Activated CD4-positive, alpha-beta T cell treated with anti-CD3 and anti-CD28 coated beads, Interleukin-2, amount 50 U/mL, for 24 hours (primary cell): ENCODE data around the gene RAB3IL1.

Source experiments
- DNase-seq, 2 donors: peaks; one replicate each; pipeline ENCODE4 v3.0.0-alpha.2; 2020; ENCODE audit warnings: low read depth in 1 of 2, low spot score in 1 of 2

The RAB3IL1 gene

DNA sequence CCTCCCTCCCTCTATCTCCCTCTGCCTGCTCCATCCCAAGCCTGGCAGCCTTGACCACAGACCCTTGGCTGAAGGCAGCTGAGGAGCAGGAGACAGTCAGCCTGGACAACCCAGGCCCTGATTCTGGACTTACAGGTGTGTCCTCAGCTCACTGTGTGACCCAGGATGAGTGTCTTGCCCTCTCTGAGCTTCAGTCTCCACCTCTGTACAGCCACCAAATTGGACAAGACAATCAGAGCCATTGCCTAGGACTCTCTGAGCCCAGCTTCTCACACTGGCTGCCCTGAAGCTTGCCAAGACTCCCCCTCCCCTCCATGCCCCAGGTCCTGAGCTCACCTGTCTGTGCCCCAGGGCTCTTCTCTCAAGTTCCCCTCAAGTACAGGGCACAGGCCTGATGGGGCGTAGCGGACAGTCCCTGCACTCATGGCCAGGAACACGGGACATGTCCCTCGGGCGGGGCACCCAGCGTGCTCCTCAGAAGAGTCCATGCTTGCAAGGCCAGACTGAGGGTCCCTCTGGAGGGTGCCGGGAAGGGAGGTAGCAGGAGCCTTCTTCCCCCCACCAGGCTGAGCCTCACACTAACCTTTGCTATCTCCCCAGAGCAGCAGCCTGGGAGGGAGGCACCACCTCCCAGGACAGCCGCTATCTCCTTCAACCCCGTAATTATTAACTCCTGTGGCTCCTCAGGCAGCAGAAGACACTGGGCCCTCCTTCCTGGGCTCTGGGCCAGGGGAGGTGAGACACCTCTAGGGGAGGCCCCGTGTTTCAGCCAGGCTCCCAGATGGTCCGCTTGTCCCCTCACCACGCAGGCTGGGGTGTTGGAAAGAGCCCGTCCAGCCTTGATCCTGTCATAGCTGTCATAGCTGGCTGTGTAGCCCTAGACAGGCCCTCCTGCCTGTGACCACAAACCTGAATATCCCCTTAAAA is 2.6 kb upstream of the RAB3IL1 start:
- DNase-seq: no peak

DNA sequence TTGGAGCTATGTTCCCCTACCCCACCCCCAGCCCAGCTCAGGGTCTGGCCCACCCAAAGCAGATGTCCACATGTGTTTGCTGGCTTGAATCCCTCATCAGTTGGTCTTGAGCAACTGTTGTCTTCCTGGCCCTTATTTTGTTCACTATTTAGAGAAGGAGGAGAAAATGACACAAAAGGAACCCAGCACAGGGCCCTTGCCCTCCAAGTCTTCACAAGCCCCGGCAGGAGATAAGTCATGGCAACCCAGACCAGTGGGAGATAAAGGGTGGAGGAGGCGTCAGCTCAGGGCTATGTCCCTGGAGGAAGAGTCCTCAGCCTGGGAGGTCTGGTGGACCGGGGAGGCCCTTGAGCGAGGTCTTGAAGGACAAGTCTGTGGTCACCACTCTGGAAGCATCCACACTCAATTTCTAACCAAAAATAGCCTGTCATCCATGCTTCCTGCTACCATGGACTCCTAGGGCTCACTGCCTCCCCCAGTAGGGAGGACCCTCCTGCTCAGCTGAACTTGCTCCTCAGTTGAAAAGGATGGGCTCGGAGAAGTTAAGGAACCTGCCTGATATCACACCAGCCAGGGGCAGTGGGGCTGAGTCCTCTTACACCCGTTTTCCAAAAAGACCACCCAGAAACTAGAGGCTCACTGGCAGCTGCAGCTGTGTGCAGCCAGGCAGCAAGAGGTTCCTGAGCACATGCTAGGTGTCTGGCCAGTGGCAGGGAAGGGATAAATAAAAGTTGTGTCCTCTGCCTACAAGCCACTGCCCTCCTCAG is 1.8 kb upstream of the RAB3IL1 start:
- no peak for DNase-seq

DNA sequence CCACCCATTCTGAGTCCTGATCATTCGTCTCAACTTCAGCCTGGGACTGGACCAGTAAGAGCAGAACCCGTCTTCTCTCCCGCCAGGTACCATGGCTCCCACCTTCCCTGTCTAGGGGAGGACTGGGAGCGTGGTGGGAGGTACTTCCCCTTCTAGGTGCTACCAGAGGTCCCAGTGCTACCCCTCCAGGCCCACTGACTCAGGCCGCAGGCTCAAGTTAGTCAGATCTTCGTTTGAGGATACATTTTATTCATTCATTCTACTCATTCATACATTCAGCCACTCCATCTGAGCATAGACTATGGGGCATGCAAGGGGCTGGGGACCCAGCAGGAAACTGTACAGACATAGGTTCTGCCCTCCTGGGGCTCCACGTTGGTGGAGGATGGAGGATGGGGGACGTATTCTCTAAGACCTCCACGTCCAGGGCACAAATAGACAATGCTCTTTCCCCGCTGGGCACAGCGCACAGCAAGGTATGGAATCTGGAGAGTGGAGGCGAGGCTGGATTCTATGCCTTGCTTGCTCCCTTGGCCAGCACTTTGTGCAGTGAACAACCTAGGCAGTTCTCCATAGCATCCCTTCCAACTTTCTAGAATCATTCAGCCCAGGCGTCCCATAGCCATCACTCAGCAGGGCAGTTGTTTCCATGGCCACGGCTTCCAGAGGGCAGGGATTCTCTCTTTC is 1.0 kb upstream of the RAB3IL1 start:
- no peak for DNase-seq

DNA sequence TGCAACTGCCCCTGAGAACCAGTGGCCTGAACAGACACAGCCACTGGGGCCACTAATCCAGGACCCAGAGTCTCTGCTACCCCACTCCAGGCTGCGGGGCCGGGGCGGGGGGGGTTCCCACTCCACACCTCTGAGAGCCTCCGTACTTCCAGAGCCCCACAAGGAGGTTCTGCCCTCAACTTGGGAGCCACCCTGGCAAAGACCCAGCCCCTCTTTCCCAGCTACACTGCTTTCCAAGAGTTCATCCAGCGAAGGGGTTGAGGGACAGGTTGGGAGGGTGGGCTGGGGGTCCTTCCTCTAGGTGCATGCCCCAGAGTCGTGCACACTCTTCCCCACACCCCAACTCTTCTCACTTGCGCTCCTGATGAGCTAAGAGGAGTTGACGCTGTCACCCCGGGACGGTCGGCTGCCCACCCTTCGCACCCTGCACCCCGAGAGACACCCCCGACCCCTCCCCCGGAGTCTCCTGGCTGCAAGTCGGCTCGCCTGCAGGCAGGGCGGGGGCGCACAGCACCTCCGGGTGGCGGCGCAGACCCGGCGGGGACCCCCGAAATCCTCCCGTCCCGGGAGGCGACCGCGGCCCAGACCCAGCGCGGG is 531 bp downstream of the RAB3IL1 start:
- DNase-seq: no peak

DNA sequence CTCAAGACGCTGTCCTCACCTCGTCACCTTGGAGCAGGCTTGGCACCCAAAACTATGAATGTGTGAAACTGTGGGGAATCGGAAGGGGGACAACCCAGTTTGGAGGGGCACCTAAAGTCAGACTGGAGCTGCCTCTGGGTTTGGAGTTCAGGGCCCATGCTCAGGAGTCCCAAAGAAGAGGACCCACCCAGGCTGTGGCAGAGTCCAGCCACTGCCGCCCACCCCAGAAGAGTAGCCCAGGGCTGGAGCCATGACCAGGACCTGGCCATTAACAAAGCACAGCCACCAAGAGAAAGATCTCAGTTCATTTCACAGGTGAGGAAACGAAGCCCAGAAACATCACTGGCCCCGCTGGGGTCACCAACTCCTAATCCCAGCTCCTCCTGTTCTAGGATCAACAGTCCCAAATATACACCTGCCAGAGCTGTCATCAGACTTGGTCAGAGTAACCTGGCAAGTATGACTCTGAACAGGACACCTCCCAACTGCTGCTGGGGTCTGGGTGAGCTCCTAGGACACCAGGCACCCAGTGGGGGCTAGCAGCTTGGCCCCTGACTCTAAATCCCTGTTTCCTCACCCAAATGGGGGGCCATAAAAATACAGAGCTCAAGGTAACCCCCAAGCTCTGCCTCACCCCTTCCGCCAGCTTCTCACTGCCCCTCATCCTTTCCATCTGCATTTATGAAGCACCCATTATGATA is 2.7 kb downstream of the RAB3IL1 start:
- no peak for DNase-seq

DNA sequence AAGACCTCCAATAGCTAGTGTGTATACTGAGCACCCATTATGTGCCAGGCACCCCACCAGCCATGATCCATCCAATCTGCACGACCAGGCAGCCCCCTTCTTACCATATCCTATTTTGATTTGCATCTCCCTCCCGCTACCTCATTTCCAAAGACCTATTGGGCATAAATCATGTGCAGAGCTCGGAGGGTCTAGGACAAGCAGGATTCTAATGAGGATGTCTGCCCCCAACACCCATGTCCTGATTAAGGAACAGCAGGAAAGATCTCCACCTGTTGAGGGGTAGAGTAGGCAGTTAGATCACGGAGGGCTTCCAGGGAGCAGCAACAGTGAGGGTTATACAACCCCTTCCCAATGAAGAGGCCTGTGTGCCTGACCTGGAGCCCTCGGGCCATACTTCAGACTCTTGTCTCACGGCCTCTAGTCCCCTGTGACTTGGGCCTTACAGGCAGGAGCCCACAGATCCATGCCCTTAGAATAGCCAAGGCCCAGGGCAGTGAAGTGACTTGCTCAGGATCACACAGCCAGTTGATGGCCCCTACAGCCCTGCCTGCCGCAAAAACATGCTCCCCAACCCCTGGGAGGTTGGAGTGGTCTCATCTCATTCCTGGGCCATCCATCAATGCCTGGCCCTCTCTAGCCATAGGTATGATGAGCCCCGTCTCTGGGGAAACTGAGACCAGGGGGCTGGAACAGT is 3.5 kb downstream of the RAB3IL1 start:
- DNase-seq: no peak

DNA sequence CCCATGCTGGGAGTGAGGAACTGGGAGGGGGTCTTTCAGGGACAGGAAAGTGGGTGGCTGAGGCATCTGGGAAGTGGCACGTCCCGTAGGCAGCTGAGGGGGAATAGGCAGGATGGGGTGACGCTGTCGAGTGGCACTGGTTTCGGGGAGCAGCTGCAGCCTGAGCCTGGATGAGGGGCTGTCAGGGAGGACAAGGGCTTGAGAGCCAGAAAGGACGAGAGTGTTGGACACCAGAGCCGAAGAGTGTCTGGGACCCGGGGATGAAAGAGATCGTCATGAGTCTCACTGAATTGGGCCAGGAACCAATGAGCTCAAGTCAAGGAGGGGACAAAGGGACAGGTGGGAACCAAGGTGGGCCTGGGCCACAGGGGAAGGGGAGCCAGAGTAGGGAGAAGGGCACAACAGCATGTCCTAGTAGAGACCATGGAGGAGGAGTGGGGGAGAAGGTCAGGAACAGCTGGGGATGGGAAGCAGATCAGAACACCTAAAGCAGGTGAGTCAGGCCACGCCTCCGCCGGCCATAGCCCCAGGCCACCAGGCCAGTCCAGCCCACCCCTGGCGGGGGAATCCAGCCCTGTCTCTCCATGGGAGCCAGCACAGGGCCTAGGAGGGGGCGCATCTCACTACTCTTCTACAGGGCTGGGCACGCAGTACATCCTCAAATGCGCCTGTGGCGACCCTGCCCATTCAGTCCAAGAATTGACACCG is 4.2 kb downstream of the RAB3IL1 start:
- no peak for DNase-seq

DNA sequence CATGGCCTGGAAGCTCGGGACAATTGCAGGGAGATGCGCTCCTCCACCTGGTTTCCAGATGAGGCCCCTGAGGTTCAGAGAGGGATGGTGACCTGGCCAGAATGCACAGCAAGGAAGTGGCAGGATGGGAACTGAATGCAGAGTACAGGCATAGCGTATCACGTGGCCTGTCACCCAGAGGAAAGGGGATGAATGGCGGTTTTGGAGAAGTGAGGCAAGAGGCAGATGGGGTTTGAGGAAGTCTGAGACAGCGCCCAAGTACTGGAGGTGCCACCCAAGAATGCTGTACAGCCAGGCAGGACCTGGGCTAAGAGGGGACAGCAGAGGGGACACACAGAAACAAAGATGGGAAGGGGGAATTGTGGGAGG is 4.9 kb downstream of the RAB3IL1 start:
- no peak for DNase-seq

DNA sequence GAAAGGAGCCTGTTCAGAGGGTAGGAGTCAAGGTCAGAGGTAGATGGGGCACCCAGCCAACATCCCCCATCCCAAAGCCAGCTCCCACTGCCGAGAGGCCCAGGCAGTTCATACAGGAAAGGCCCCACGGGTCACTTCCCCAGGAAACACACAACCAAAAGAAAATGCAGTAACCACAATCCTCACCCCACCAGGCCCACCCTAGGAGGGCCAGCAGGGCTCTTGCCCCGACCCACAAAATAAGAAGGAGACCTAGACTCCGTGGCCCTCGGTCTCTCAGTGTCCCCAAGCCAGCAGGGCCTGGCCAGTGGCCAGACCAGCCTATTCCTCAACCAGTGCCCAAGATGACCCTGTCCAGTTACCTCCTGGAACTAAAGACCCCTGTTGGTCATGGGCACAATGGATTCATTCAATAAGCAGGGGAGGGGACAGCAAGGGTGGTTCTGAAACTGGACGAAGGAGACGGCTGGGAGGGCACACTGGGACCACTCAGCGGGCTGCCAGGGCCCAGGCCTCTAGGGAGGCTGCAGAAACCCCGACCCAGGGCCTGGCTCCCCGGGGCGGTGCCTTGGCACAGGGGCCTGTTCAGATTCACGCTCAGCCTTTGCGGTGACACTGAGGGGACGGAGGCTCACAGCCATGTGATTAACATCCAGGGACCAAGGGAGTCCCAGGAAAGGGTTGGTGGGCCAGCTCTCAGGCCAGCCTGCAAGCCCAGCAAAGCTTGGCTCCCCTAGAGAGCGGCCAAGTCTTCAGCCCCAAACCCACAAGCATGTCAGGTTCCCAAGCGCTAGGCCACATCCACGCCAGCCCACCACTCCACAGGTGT is 5.5 kb downstream of the RAB3IL1 start:
- DNase-seq: no peak

DNA sequence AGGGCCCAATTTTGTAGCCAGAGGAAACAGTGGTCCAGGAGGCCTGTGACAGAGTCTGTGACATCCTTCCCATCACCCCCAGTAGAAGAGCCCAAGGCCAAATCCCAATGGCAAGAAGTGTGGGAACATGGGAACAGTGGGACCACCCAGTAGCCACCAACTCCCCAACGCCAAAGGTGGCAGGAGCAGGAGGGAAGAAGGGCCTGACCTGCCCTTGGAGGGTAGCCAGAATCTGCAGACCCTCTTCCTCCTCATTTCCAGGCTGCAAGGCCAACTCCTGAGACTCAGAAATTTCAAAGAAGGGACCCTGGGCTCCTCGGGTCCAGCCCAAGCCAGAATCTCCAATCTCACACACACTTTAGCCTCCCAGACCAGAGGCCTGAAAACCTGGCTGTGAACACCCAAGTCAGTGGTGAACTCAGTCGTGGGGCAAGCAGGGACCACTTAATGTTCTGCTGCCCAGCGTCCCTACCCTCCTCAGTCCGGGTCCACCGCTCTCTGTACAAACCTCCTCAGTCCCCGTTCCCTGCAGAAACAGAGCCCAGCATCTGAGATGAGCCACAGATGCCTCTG is 6.2 kb downstream of the RAB3IL1 start:
- no peak for DNase-seq

DNA sequence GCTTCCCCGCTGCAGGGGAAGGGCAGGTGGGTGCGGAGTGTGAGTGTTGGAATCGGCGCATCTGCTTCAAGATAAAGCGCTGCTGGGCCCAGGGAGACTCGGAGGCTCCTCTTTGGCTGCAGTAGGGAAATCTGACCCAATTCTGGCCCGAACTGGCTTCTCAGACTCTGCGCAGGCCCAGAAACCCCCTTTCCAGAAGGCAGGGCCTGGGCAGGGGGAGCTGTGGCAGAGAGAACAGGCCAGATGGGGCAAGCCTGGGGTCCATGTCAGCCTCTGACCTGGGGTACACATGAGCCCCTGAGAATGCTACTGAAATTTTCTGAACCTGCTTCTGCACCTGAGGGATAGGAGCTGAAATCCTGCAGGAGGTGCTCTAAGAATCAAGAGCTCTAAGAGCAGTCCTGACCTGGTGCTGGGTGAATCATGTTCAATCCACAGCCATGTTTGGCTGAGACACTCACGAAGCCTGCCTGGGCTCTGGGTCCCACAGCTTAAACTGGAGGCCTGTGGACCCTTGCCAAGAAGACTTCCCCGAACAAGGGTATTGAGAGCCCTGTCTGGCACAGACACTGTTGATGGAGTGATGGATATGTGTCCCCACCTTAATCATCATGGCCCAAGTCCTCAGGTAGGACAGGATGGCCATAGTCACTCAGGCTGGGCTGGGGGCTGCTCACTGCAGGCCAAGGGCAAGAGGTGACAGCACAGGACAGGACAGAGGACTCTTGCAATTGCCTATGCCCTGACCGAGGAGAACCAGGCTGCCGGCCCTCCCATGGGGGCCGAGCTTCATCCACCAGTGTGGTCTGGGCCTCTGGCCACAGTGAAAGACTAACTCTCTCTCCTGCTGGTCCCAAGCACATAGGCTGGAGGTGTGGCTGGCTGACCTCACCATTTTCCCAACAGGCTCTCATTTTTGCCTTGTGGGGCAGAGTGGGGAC is 6.9 kb downstream of the RAB3IL1 start:
- no peak for DNase-seq

DNA sequence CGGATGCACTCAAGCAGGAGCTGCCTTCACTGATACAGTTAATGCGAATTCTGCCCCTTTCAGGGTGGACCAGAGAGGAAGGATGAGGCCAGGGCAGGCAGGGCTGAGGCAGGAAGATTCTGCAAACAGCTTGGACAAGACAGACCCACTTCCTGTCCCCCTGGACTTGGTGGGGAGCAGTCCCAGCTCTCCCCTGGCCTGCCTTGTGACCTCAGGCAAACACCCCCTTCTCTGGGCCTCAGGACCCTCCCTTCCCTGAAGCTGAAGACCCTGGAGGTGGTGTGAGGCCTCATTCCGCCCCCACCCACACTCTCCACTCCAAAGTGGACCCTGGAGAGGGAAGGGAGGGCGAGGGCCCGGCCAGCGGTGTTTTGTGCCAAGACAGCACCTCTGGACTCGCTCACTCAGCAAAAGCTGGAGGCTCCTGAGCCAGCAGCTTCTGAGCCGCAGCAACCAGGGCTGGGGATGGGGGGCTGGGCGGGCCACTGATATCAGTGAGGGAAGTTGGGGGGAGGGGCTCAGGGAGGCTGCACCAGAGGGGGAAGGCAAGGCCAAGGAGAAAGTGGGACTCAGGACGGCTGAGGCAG is 8.5 kb downstream of the RAB3IL1 start:
- DNase-seq: no peak

DNA sequence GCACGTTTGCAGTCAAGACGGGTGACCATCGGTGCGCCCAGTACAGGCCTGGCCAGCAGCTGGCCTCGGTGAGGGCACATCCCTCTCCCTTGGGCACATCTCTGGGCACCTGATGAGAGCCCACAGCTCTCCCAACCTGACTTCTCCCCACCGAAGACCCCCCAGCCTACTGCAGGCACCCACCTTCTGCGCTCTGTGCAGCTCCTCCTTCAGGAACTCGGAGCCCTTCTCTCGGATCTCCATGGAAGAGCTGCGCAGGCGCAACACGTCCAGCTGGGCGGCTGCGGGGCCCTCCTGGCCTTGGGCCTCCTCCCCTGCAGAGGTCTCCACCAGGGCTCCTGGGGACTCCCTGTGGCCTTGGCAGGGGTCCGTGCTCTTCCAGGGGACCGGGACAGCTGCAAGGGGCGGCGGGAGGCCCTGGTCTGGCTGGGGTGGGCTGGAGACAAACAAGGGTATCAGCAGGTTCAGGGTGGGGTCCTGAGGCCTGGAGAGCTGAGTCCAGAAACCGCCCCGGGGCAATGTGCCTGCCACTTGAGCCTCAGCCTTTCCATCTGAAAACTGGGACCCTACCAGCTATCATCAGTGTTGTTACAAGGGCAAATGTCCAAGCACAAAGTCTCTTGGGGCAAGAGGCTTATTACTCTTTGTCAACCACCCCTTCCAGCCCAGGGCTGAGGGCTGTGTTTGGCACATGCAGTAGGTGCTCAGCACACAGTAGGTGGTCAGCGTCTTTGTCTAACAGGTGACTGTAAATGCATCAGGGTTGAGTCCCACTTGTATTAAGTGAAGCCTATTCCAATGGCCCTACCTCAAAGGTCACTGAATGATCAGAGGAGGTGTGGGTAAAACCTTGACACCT is 9.3 kb downstream of the RAB3IL1 start:
- DNase-seq: no peak

DNA sequence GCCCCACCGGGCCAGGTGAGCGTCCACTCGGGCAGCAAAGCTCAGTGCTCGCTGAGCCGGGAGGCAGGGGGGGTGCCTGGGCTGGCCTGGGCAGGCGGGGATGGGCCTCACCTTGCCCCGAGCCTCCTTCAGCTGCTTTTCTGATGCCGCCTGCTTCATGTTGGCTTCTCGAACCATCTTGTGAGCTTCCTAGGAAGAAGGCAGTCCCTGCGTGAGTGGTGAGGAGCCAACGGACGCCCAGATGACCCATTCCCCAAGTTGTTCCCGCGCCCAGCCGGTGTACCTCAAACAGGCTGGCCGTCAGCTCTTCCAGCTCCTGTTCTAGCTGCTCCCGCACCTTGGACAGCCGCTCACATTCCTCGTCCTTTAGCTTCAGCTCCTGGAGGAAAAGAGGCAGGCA is 10.1 kb downstream of the RAB3IL1 start:
- no peak for DNase-seq

DNA sequence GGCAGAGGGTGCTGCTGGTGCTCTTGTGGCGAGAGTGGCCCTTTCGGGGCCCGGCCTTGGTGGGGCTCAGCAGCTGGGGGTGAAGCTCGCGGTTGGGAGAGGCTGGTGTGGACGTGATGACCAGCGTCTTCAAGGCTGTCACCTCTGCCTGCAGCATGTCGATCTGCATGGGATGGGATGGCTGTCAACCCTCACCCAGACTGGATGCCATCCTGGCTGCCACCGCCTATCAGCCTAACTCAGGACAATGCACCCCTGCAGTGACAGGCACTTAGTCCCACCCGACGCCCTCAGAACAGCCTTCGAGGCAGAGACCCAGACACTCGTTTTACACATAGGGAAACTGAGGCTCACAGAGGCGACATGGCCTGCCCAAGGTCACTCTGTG is 10.8 kb downstream of the RAB3IL1 start:
- no peak for DNase-seq
